Astrocyte (in vitro differentiated cells and primary cell): ENCODE results near the gene ERBIN. TPM values are rescaled to one million over a fixed set of nuclear protein-coding genes. Genes with fewer than 3 reads are reported as not detected.

Source experiments
- DNase-seq: peaks from one replicate; pipeline ENCODE4 v3.0.0-alpha.2; 2010; ENCODE audit warnings: low read depth
- FAIRE-seq: peaks from 2 replicates; lab custom pipeline; 2011; peaks lifted over from hg19 to GRCh38; lab: Jason Lieb, UNC
- H2AFZ ChIP-seq: 2 replicates; pipeline ENCODE4 v1.6.0; 2012; ENCODE audit warnings: low read depth, low read length, inconsistent platforms
- H3K27ac ChIP-seq: 2 replicates; pipeline ENCODE4 v1.5.1; 2011; ENCODE audit warnings: low read depth, low read length, inconsistent platforms
- H3K27me3 ChIP-seq: 2 replicates; pipeline ENCODE4 v1.6.0; 2011; ENCODE audit warnings: low read length, inconsistent platforms; ENCODE audit not compliant: insufficient read depth
- H3K36me3 ChIP-seq: 2 replicates; pipeline ENCODE4 v1.5.1; 2011; ENCODE audit warnings: low read length, inconsistent platforms; ENCODE audit not compliant: insufficient read depth
- H3K4me1 ChIP-seq: 2 replicates; pipeline ENCODE4 v1.5.1; 2011; ENCODE audit warnings: low read length, inconsistent platforms; ENCODE audit not compliant: insufficient read depth
- H3K4me2 ChIP-seq: 2 replicates; pipeline ENCODE4 v1.6.0; 2012; ENCODE audit warnings: low read length, inconsistent platforms
- H3K4me3 ChIP-seq: 2 replicates; pipeline ENCODE4 v1.5.1; 2011; ENCODE audit warnings: low read depth, mild to moderate bottlenecking, low read length, inconsistent platforms; ENCODE audit not compliant: insufficient read depth
- H3K79me2 ChIP-seq: 2 replicates; pipeline ENCODE4 v1.6.0; 2012; ENCODE audit warnings: mild to moderate bottlenecking, low read length, inconsistent platforms; ENCODE audit not compliant: insufficient read depth
- H3K9ac ChIP-seq: 2 replicates; pipeline ENCODE4 v1.6.0; 2012; ENCODE audit warnings: mild to moderate bottlenecking, low read length, inconsistent platforms
- H3K9me3 ChIP-seq: 2 replicates; pipeline ENCODE4 v1.5.1; 2012; ENCODE audit warnings: low read depth, mild to moderate bottlenecking, low read length, inconsistent platforms; ENCODE audit not compliant: insufficient read depth
- H4K20me1 ChIP-seq: 2 replicates; pipeline ENCODE4 v1.6.0; 2012; ENCODE audit warnings: low read length, inconsistent platforms; ENCODE audit not compliant: insufficient read depth
- H3K27ac Mint-ChIP-seq: one replicate; pipeline ENCODE4 v1.8.0; 2021; ENCODE audit warnings: mild to moderate bottlenecking, mixed read lengths; ENCODE audit not compliant: unreplicated experiment
- H3K27me3 Mint-ChIP-seq: one replicate; pipeline ENCODE4 v1.8.0; 2021; ENCODE audit warnings: low read depth, mixed read lengths; ENCODE audit not compliant: unreplicated experiment
- H3K36me3 Mint-ChIP-seq: one replicate; pipeline ENCODE4 v1.8.0; 2021; ENCODE audit warnings: low read depth, mixed read lengths; ENCODE audit not compliant: unreplicated experiment
- H3K4me1 Mint-ChIP-seq: one replicate; pipeline ENCODE4 v1.8.0; 2021; ENCODE audit warnings: low read depth, mixed read lengths; ENCODE audit not compliant: unreplicated experiment
- H3K4me3 Mint-ChIP-seq: one replicate; pipeline ENCODE4 v1.8.0; 2021; ENCODE audit warnings: mild to moderate bottlenecking, moderate library complexity, mixed read lengths; ENCODE audit not compliant: unreplicated experiment
- H3K9me3 Mint-ChIP-seq: one replicate; pipeline ENCODE4 v1.8.0; 2021; ENCODE audit warnings: mild to moderate bottlenecking, mixed read lengths; ENCODE audit not compliant: unreplicated experiment
- CTCF ChIP-seq: IDR thresholded peaks from 2 replicates; pipeline ENCODE4 v1.5.1; 2011; ENCODE audit warnings: low read depth, mild to moderate bottlenecking, inconsistent platforms, low read length, moderate library complexity; ENCODE audit not compliant: insufficient read depth
- EZH2 ChIP-seq: IDR thresholded peaks from 2 replicates; pipeline ENCODE4 v1.6.1; 2012; ENCODE audit warnings: mild to moderate bottlenecking, low read length, inconsistent platforms; ENCODE audit not compliant: insufficient read depth
- total RNA-seq: library from RNA; stranded (reverse); gene quantifications from 2 replicates; pipeline ENCODE4 v1.2.1, GENCODE V29; 2021

Gene ERBIN
- total RNA-seq, 1 donor from 2014 or later, result 83.4 TPM

GRCh38 chr5:66130493-66130892 lies 204.1 kb downstream of the ERBIN start:
- no peak overlapping the region for H2AFZ ChIP-seq
- Mint-ChIP-seq H3K27me3 (no peaks in the 10 kb centered on the region), H3K4me3 (no peak overlapping the region), H3K36me3 (no peaks in the 10 kb centered on the region), H3K27ac (no peak overlapping the region), H3K9me3 (peaks cover 9% of the 10 kb centered on the region), H3K4me1 (no peaks in the 10 kb centered on the region)
- H4K20me1 ChIP-seq, result no peaks in the 10 kb centered on the region
- H3K27me3 ChIP-seq, result no peaks in the 10 kb centered on the region
- H3K4me1 ChIP-seq, result no peaks in the 10 kb centered on the region
- no peak overlapping the region for H3K4me3 ChIP-seq
- no peak overlapping the region for H3K27ac ChIP-seq
- no peak overlapping the region for H3K9ac ChIP-seq
- no peaks in the 10 kb centered on the region for H3K79me2 ChIP-seq
- no peaks in the 10 kb centered on the region for H3K36me3 ChIP-seq
- H3K9me3 ChIP-seq, result no peaks in the 10 kb centered on the region
- TF ChIP-seq CTCF (no peak), EZH2 (no peak)
- H3K4me2 ChIP-seq, result no peak overlapping the region
- FAIRE-seq (no peak), DNase-seq (no peak)

Other genes with a start within 250 kb of the ERBIN start
- 29.5 and 31.7 TPM in 2 replicates for gene SGTB, start 204.5 kb upstream of the ERBIN start, total RNA-seq
- 59.3 and 65.2 TPM in 2 replicates for gene NLN, start 204.4 kb upstream of the ERBIN start, total RNA-seq
- gene SREK1, start 217.7 kb downstream of the ERBIN start, total RNA-seq, result 58.4 and 66.1 TPM in 2 replicates